DMS153 treated with DMSO at 0.1 percent for 48 hours (cell line): ENCODE data around the gene SF3B5.
"Not testable (repeated sequence)": the region's sequence is repeated elsewhere in the genome, so short reads cannot be mapped to it uniquely, and the experiment has no call there.

Source experiments
- DNase-seq: peaks from one replicate; lab custom pipeline; 2025; ENCODE audit not compliant: unreplicated experiment; lab: John Stamatoyannopoulos, UW

Gene SF3B5

DNA sequence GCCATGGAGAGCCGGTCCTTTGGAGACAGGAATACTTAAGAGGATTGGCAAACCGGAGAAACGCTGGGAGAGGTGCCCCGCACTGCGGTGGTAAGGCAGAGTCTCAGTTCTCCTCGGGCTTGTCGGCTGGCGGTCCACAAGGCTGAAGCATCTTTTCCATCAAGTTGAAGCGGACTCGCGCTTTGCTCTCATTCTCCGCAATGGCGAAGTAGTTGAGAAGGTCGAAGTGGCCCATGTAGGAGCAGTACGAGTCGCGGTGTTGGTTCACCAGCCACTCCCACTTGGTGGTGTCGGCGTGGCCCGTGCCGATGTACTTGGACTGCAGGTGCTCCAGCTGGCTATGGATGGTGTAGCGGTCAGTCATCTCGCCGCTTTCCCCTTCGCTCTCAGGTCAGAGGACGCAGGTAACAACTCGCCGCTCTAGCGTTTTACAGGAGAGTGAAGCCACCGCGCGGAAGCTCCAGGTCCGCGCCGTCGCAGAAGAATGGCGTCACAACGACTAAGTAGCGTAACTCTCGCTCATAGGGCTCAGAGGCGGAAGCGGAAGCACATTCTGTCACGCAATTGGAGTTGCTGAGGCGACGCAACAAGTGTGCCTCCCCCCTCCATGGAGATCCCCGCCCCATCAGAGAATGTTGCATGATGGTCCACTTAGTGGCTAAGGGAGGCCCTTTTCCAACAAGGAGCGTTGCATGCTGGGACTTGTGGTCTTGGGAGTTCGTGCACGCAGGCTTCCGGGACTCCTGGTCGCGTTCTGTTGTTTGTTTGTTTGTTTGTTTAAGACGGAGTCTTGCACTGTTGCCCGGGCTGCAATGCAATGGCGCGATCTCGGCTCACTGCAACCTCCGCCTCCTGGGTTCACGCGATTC lies at the start of gene SF3B5:
Gene SF3B5, minus strand, starts transcription at position 440 of the 869 bp plus-strand sequence. Its CDS starts 76 bp downstream, at position 364.
- peak; percentile 96 for DNase-seq

DNA sequence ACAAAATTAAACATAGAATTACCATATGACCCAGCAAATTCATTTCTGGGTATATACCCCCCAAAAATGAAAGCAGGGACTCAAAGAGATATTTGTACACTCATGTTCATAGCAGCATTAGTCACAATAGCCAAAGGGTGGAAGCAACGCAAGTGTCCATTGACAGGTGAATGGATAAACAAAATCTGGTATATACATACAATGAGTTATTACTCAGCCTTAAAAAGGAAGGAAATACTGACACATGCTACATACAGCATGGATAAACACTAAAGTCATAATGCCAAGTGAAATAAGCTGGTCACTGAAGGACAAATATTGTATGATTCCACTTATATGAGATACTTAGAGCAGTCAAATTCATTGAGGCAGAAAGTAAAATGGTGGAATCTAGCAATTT lies 49.6 kb upstream of the SF3B5 start:
- DNase-seq = no peak

DNA sequence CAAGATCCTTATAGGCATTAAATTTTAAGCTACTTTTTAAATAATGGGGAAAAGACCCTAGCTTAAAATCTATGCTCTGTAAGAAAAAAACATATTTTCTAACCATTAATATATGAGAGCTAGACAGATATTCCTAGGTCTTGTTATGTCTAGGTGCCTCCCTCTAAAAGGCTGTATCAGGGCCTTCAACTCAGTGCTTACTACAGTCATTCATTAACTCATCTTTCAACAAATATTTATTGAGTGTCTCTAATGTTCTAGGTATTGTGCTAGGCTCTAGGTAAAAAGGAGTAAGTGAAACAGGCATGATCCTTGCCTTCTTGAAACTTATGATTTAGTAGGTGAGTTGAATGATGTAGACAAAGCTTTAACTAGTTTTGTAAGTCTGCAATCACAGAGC lies 48.5 kb upstream of the SF3B5 start:
- DNase-seq = no peak

- DNase-seq = no peak
These were observed 47.7 kb upstream of the SF3B5 start for GRCh38 chr6:144143106-144143505.

- DNase-seq = no peak
These were observed 46.1 kb upstream of the SF3B5 start for GRCh38 chr6:144141470-144141869.

DNA sequence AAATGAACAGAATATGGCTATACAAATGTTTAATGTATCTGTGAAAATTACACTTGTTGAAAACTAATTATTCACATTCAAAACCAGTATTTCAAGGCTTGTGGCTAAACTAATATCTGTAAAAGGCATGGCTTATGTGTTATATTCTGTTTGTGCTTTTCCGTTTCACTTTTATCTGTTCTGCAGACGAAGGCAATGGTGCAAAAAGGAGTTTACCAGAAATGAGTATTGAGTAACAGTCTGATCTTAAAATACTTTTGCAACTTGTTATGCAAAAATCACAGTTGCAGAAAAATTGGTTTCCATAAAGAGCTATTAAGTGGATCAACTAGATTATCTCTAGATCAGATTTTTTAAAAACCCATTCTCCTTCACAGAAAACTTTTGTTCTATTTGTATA lies 45.5 kb upstream of the SF3B5 start:
- DNase-seq = no peak

DNA sequence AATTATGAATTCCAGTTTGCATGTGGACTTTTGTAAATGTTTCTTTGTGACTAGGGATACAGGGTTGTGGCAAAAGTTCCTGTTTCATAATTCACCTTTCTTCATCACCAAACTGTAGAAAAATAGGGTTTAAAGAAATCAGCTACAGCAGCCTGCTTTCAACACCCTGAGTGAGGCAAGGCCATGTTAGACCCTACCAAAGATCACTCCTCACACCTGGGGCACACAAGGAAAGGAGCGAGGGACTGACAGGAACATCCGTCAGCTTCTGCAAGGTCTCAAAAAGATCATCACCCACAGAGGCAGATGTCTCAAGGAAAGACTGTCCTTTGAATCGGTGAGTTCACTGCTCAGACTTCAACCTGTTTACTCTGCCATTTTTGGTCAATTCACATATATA lies 44.4 kb upstream of the SF3B5 start:
- DNase-seq = no peak

- DNase-seq = no peak
These were observed 43.2 kb upstream of the SF3B5 start for GRCh38 chr6:144138542-144138941.

DNA sequence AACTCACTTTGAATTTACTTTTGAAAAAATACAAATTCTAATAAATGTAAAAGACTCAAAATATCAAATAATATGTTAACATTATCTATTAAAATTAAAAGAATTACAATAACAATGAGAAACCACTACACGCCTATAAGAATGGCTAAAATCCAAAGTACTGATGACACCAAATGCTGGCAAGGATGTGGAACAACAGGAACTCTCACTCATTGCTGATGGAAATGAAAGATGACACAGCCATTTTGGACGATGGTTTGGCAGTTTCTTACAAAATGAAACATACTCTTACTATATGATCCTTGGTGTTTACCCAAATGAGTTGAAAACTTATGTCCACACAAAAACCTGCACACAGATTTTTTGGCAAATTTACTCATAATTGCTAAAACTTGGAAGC lies 39.4 kb upstream of the SF3B5 start:
- DNase-seq = no peak

- DNase-seq = no peak
These were observed 38.8 kb upstream of the SF3B5 start for GRCh38 chr6:144134176-144134575.

DNA sequence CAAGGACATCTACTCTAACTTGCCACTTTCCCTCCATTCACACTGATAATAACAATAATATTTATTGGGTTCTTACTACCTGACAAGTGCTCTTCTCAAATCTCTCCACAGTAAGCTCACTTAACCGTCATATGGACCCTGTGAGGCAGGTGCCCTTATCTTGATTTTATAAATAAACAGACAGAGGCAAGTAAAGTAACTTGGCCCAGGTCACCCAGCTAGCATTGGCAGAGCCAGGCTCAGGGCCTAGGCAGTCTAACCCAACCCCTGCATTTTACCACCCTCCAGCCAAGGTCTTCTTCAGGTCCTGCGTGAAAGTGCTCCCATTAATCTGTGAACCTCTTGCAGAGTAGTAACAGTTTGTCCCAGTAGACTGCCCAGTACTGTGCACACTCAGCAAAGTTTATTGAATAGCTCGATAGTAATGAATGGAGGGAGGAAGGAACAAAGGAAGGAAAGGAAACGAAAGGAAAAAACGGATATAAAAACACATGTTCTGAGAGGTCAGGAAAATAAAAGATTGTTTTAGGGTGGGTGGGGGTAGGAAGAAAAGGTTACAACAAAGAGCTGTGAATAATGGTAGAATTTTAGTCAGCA lies 38.0 kb upstream of the SF3B5 start:
- no peak for DNase-seq

DNA sequence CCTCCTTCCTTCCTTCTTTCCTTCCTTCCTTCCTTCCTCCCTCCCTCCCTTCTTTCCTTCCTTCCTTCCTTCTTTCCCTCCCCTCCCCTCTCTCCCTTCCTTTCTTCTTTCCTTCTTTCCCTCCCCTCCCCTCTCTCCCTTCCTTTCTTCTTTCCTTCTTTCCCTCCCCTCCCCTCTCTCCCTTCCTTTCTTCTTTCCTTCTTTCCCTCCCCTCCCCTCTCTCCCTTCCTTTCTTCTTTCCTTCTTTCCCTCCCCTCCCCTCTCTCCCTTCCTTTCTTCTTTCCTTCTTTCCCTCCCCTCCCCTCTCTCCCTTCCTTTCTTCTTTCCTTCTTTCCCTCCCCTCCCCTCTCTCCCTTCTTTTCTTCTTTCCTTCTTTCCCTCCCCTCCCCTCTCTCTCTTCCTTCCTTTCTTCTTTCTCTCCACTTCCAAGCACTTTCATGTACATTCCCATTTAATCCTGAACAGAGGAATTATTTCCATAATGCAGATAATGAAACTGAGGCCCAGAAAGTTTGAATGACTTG lies 36.9 kb upstream of the SF3B5 start:
- not testable (repeated sequence) for DNase-seq

GRCh38 chr6:144131248-144131709 lies 35.9 kb upstream of the SF3B5 start:
- no peak for DNase-seq

DNA sequence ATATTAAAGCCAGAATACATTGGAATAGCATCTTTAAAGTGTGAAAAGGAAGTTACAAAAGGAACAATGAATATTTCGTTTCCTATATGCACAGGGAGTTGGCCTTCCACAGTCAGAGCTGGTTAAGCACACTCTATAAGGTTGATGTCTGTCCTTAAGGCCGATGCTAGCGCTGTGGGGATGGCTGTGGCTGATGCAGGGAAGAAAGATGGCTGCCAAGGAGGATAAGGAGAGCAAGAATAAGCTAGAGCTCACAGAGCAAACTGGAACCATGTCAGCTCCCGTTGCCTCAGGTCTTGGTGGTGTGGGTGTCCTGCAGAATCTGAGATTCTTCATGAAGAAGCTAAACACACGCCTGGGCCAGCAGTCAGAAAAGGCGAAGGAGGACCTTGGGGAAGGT lies 34.1 kb upstream of the SF3B5 start:
- DNase-seq = no peak

DNA sequence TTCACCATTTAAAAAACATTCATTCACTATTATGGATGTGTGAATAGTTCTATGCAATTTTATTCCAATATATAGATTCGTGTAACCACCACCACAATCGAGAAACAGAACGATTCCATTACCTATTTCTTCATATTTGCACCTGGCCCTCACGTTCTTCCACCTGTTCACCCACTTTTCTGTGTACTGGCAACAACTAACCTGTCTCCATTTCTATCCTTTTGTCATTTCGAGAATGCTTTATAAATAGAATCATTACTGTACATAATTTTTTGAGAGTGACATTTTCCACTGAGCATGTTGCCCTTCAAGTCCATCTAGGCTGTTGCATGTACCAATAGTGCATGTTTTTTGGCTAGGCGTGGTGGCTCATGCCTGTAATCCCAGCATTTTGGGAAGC lies 31.7 kb upstream of the SF3B5 start:
- no peak for DNase-seq

GRCh38 chr6:144123836-144124235 lies 28.5 kb upstream of the SF3B5 start:
- DNase-seq = no peak

DNA sequence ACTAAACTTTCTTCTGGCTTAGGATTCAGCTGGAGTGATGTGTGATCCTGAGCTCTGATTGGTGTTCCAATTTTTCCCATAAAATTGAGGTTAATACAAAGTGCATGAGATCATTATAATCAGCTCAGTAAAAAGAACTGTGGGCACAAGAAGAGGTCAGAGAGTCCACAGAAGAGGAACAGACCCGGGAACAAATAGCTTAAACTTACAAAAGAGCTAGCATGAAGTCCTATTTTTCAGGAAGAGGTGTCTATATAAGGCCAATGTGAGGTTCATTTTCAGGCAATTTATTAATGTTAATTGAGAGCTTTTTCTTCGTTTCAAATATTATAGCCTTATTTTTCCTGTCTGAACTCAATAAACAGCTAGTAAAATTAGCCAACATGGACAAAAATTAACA lies 28.0 kb upstream of the SF3B5 start:
- DNase-seq = no peak

- no peak for DNase-seq
These were observed 27.5 kb upstream of the SF3B5 start for GRCh38 chr6:144122861-144123260.

DNA sequence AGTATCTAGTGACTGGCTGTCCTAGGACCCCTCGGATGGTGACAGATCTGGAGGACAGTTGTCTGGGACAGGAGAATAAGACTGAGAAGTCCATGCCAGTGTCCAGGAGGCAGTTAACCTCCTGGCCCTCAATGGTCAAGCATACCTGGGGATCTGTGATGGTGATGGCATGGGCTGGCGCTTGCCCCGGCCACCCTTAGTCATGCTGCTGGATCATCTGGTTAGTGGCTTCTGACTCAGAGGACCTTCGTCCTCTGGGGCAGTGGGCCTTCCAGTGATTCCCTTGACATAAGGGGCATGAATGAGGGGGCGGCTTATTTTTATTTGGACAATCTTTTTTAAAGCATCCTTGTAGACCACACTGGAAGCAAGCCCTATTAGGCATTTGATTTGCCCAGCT lies 24.0 kb upstream of the SF3B5 start:
- no peak for DNase-seq

GRCh38 chr6:144115219-144115618 lies 19.8 kb upstream of the SF3B5 start:
- DNase-seq = no peak

- no peak for DNase-seq
These were observed 18.0 kb upstream of the SF3B5 start for GRCh38 chr6:144113366-144113765.

- no peak for DNase-seq
These were observed 14.8 kb upstream of the SF3B5 start for GRCh38 chr6:144110210-144110609.
